Adrenal gland (tissue), 12 donors: ENCODE data around the gene CHD2. TPM values are rescaled to one million over a fixed set of nuclear protein-coding genes. Genes with fewer than 3 reads are reported as not detected.

Source experiments
- DNase-seq, 7 donors: peaks; one replicate each; pipeline ENCODE4 v3.0.0-alpha.2; 2019 to 2020
- H3K27ac ChIP-seq, 5 donors: fragments of 200-600 bp; sonication (generic) in 4 of 5; 1 replicate in 3 of 5; 2 replicates in 2 of 5; pipeline versions ENCODE4 v1.5.1 to v1.8.0; 2016 to 2020; ENCODE audit warnings: mild to moderate bottlenecking in 1 of 5
- H3K27me3 ChIP-seq: fragments of 200-600 bp; 2 replicates; pipeline ENCODE4 v1.8.0; 2021
- H3K36me3 ChIP-seq, 2 donors: fragments of 200-600 bp; replicated peaks in 1 of 2; 1 replicate in 1 of 2; 2 replicates in 1 of 2; pipeline versions ENCODE4 v1.5.1 to v1.8.0; 2018 to 2022
- H3K4me1 ChIP-seq, 2 donors: fragments of 200-600 bp; replicated peaks in 1 of 2; 1 replicate in 1 of 2; 2 replicates in 1 of 2; pipeline versions ENCODE4 v1.5.1 to v1.8.0; 2018 to 2021
- H3K4me3 ChIP-seq, 4 donors: fragments of 200-600 bp; sonication (generic) in 3 of 4; one replicate each; pipeline ENCODE4 v1.5.1; 2016 to 2018
- H3K9me3 ChIP-seq, 3 donors: fragments of 200-600 bp; sonication (generic) in 1 of 3; replicated peaks in 1 of 3; 1 replicate in 2 of 3; 2 replicates in 1 of 3; pipeline versions ENCODE4 v1.5.1 to v1.8.0; 2016 to 2021
- CTCF ChIP-seq, 6 experiments: fragments of 450-650 bp in 4 of 6; fragments of 200-600 bp in 2 of 6; sonication (generic) in 1 of 6; IDR thresholded peaks; 1 replicate in 5 of 6; 2 replicates in 1 of 6; pipeline versions ENCODE4 v1.5.1 to v1.8.0; 2016 to 2021; ENCODE audit warnings: antibody characterized with exemption in 6 of 6, mild to moderate bottlenecking in 2 of 6, moderate library complexity in 1 of 6
- POLR2A ChIP-seq, 2 donors: fragments of 450-650 bp; IDR thresholded peaks; one replicate each; pipeline ENCODE4 v1.6.1; 2017; ENCODE audit warnings: antibody characterized with exemption in 2 of 2, mild to moderate bottlenecking in 2 of 2, moderate library complexity in 1 of 2
- WGBS, 4 donors: extraction: QIAGEN DNeasy Blood & Tissue Kit in 2 of 4; methylation state at CpG; one replicate each; pipeline versions ENCODE4 v1.1.5 to v1.1.7; 2013 to 2017; 5-methylcytosine and 5-hydroxymethylcytosine counted together
- intact Hi-C, 2 donors: fragments of 100-400 bp; cut with DNase I; formaldehyde crosslinking; loops; one replicate each; pipeline versions ENCODE4 v1.14.1 to v1.15.0; 2022 to 2023
- polyA plus RNA-seq, 3 donors: library from polyadenylated mRNA; stranded (reverse); fragments of 200-250 nt in 2 of 3; fragments of 350-450 nt in 1 of 3; fragmentation: Illumina TruSeq in 1 of 3; extraction: RNeasy Lipid Tissue Mini Kit (QIAGEN cat#74804) in 1 of 3; gene quantifications; one replicate each; pipeline ENCODE4 v1.2.3, GENCODE V29; 2013 to 2014
- total RNA-seq, 9 donors: library from RNA; depleted of rRNA in 4 of 9; stranded (reverse); fragments of >200 nt in 4 of 9; fragments of 120-200 nt in 1 of 9; fragmentation: NEBNext Ultra II Directional in 1 of 9; extraction: Animal tissue kit (Norgen Biotek cat#: 25700) in 1 of 9; gene quantifications; one replicate each; pipeline versions ENCODE4 v1.1.0 to v1.2.4, GENCODE V29; 2013 to 2023
- donor health status: healthy with polysubstance abuse.
- donor health status: Bipolar disorder and iron deficiency.
- donor health status: DM: yes; HTN: yes; CAD: no.
- donor health status: DM: no; HTN: no; CAD: no.
- donor health status: DM: no; HTN: no; CAD: no.
- donor health status: DM: yes; HTN: yes; CAD: no.

Gene CHD2
- total and polyA plus RNA-seq, 12 donors = 40.1 to 115 (median 70.9) TPM

- no peak for DNase-seq
- no peak overlapping the region for H3K4me3 ChIP-seq
- no peak overlapping the region for H3K27ac ChIP-seq
- 95 to 98% (median 98%) methylated on average over 6 of the region's 6 CpGs for WGBS, 4 donors
- no peaks in the 10 kb centered on the region for H3K27me3 ChIP-seq
- peaks cover 0 to 10% (median 0%) of the 10 kb centered on the region in 3 donors for H3K9me3 ChIP-seq
- H3K36me3 ChIP-seq = peaks cover 4 to 90% of the 10 kb centered on the region in 2 donors
- TF ChIP-seq CTCF (IDR thresholded peaks at IDR 0.05) (no peak), POLR2A (IDR thresholded peaks at IDR 0.05) (no peak)
- intact Hi-C loops = no loop called here
- H3K4me1 ChIP-seq = peaks cover 0 to 11% of the 10 kb centered on the region in 2 donors
Observed at GRCh38 chr15:92954002-92954401, 53.9 kb downstream of the CHD2 start.

GRCh38 chr15:92954578-92954977 is 54.5 kb downstream of the CHD2 start:
- intact Hi-C loops = no loop called here
- DNase-seq = no peak
- H3K9me3 ChIP-seq = peaks cover 0 to 4% (median 0%) of the 10 kb centered on the region in 3 donors
- TF ChIP-seq POLR2A (IDR thresholded peaks at IDR 0.05) = no peak
- TF ChIP-seq CTCF (IDR thresholded peaks at IDR 0.05) = peak in 1 of 6 experiments; percentile 17
- H3K4me3 ChIP-seq = no peak overlapping the region
- no peaks in the 10 kb centered on the region for H3K27me3 ChIP-seq
- peaks cover 0 to 11% of the 10 kb centered on the region in 2 donors for H3K4me1 ChIP-seq
- no peak overlapping the region for H3K27ac ChIP-seq
- H3K36me3 ChIP-seq = peaks cover 4 to 89% of the 10 kb centered on the region in 2 donors
- WGBS, 4 donors = 93 to 98% (median 95%) methylated on average over 8 of the region's 8 CpGs

- intact Hi-C loops = no loop called here
- no peak for TF ChIP-seq CTCF (IDR thresholded peaks at IDR 0.05)
- TF ChIP-seq POLR2A (IDR thresholded peaks at IDR 0.05) = no peak
- Histone ChIP-seq H3K4me1 (peaks cover 0 to 11% of the 10 kb centered on the region in 2 donors), H3K4me3 (no peak overlapping the region), H3K27ac (no peak overlapping the region), H3K36me3 (peaks cover 4 to 81% of the 10 kb centered on the region in 2 donors), H3K9me3 (no peaks in the 10 kb centered on the region), H3K27me3 (no peaks in the 10 kb centered on the region)
- no peak for DNase-seq
- 94 to 98% (median 95%) methylated on average over 2 of the region's 2 CpGs for WGBS, 4 donors
Observed at GRCh38 chr15:92955706-92956105, 55.6 kb downstream of the CHD2 start.

- DNase-seq = no peak
- H3K36me3 ChIP-seq = peaks cover 4 to 72% of the 10 kb centered on the region in 2 donors
- H3K9me3 ChIP-seq = no peaks in the 10 kb centered on the region
- H3K27me3 ChIP-seq = no peaks in the 10 kb centered on the region
- no peak for TF ChIP-seq CTCF (IDR thresholded peaks at IDR 0.05)
- TF ChIP-seq POLR2A (IDR thresholded peaks at IDR 0.05) = no peak
- intact Hi-C loops = no loop called here
- H3K4me1 ChIP-seq = peaks cover 0 to 12% of the 10 kb centered on the region in 2 donors
- H3K27ac ChIP-seq = peak overlapping the region in 3 of 5 donors; percentile 19 to 40 (median 21)
- no peak overlapping the region for H3K4me3 ChIP-seq
- WGBS, 4 donors = 55 to 65% (median 56%) methylated on average over 8 of the region's 8 CpGs
Observed at GRCh38 chr15:92958105-92958504, 58.0 kb downstream of the CHD2 start.
